ENCODE results near the gene ARID5A.

GRCh38 chr2:96577501-96577900 lies 40.9 kb downstream of the ARID5A start:
- no peak for TF ChIP-seq CTCF (IDR thresholded peaks at IDR 0.05)
- no peak for TF ChIP-seq POLR2AphosphoS5 (IDR thresholded peaks at IDR 0.05)
